OCI-LY3 (cell line): ENCODE measurements around the gene B3GALT5.

ENCODE experiments used
- CTCF ChIP-seq: fragments of 200-600, 300-600 bp; sonication (generic); IDR thresholded peaks from 2 replicates; pipeline ENCODE4 v1.5.1; 2014; ENCODE audit warnings: antibody characterized with exemption, low read length, low read depth
- EZH2phosphoT487 ChIP-seq: fragments of 200-600 bp; shearing (Covaris generic); IDR thresholded peaks from 2 replicates; pipeline ENCODE4 v1.6.1; 2018; ENCODE audit warnings: antibody characterized with exemption, mixed run types, low read depth

GRCh38 chr21:39588884-39589283 lies 23.9 kb upstream of the B3GALT5 start:
- TF ChIP-seq CTCF: no peak
- no peak for TF ChIP-seq EZH2phosphoT487
